Measurements from ENCODE around the gene NR2F2. TPM values are rescaled to one million over a fixed set of nuclear protein-coding genes. Genes with fewer than 3 reads are reported as not detected.

NR2F2 gene
- total and polyA plus RNA-seq, 2 donors (not counting 1 experiment from before 2014, with no cell fraction given): not detected

GRCh38 chr15:96335411-96336024 is 5.0 kb downstream of the NR2F2 start:
- Histone ChIP-seq H3K4me3 (ENCODE audit: control extremely low read depth in 1 of 5, extremely low read depth in 1 of 5, insufficient read depth in 1 of 5, low read depth in 2 of 5, low read length in 4 of 5) (no peak overlapping the region), H3K4me1 (ENCODE audit: control insufficient read depth in 2 of 2, insufficient read depth in 2 of 2, low read length in 2 of 2) (peaks cover 3 to 9% of the 10 kb centered on the region in 2 donors), H3K27me3 (replicated peaks in 1 of 4; ENCODE audit: control extremely low read depth in 1 of 4, control insufficient read depth in 3 of 4, insufficient read depth in 4 of 4, low read length in 3 of 4) (peaks cover 0 to 66% (median 26%) of the 10 kb centered on the region in 4 experiments), H3K4me2 (replicated peaks; ENCODE audit: low read depth, low read length, poor library complexity, severe bottlenecking) (no peak overlapping the region), H3K27ac (ENCODE audit: low read length in 2 of 2) (no peak overlapping the region), H3K79me2 (ENCODE audit: control insufficient read depth, insufficient read depth, low read length) (no peaks in the 10 kb centered on the region), H3K9ac (ENCODE audit: low read length) (no peak overlapping the region), H3K36me3 (replicated peaks in 1 of 2; ENCODE audit: control extremely low read depth in 1 of 2, control insufficient read depth in 1 of 2, extremely low read depth in 1 of 2, insufficient read depth in 2 of 2, low read length in 1 of 2) (no peaks in the 10 kb centered on the region), H2AFZ (ENCODE audit: insufficient read depth, low read depth, low read length, poor library complexity, severe bottlenecking) (no peak overlapping the region), H4K20me1 (ENCODE audit: control insufficient read depth, insufficient read depth, low read length, poor library complexity, severe bottlenecking) (no peaks in the 10 kb centered on the region), H3K9me3 (ENCODE audit: control extremely low read depth in 1 of 3, control insufficient read depth in 2 of 3, insufficient read depth in 1 of 3, low read length in 2 of 3) (peaks cover 0 to 34% (median 0%) of the 10 kb centered on the region in 3 donors)
- POLR2A ChIA-PET: no interaction called here
- CTCF ChIA-PET: no interaction called here
- ATAC-seq (ENCODE audit: low read depth) (no peak), DNase-seq (no peak)
- TF ChIP-seq CTCF (IDR thresholded peaks at IDR 0.05): no peak
- no peak for TF ChIP-seq EZH2 (IDR thresholded peaks at IDR 0.05; ENCODE audit: borderline replicate concordance, insufficient read depth, low read depth, low read length, poor library complexity, severe bottlenecking)
- intact Hi-C loops (cut with micrococcal nuclease): no loop called here
- 20% methylated on average over 2 of the region's 6 CpGs for WGBS (ENCODE audit: insufficient coverage)
- peaks cover 10% of the 10 kb centered on the region for H3K4me1 Mint-ChIP-seq
- H3K9me3 Mint-ChIP-seq (ENCODE audit: insufficient read depth): no peaks in the 10 kb centered on the region
- H3K27me3 Mint-ChIP-seq: peaks cover 66% of the 10 kb centered on the region
- H3K27ac Mint-ChIP-seq: no peak overlapping the region
- H3K4me3 Mint-ChIP-seq: no peak overlapping the region

GRCh38 chr15:96336108-96336595 is 5.7 kb downstream of the NR2F2 start:
- Mint-ChIP-seq H3K27ac (no peak overlapping the region), H3K4me3 (no peak overlapping the region), H3K4me1 (peaks cover 6% of the 10 kb centered on the region), H3K27me3 (peaks cover 64% of the 10 kb centered on the region), H3K9me3 (ENCODE audit: insufficient read depth) (no peaks in the 10 kb centered on the region)
- CTCF ChIA-PET: no interaction called here
- Histone ChIP-seq H3K4me1 (ENCODE audit: control insufficient read depth in 2 of 2, insufficient read depth in 2 of 2, low read length in 2 of 2) (peaks cover 0 to 9% of the 10 kb centered on the region in 2 donors), H3K4me2 (replicated peaks; ENCODE audit: low read depth, low read length, poor library complexity, severe bottlenecking) (no peak overlapping the region), H3K36me3 (replicated peaks in 1 of 2; ENCODE audit: control extremely low read depth in 1 of 2, control insufficient read depth in 1 of 2, extremely low read depth in 1 of 2, insufficient read depth in 2 of 2, low read length in 1 of 2) (no peaks in the 10 kb centered on the region), H3K9ac (ENCODE audit: low read length) (no peak overlapping the region), H3K9me3 (ENCODE audit: control extremely low read depth in 1 of 3, control insufficient read depth in 2 of 3, insufficient read depth in 1 of 3, low read length in 2 of 3) (peaks cover 0 to 36% (median 0%) of the 10 kb centered on the region in 3 donors), H2AFZ (ENCODE audit: insufficient read depth, low read depth, low read length, poor library complexity, severe bottlenecking) (no peak overlapping the region), H4K20me1 (ENCODE audit: control insufficient read depth, insufficient read depth, low read length, poor library complexity, severe bottlenecking) (no peaks in the 10 kb centered on the region), H3K27ac (ENCODE audit: low read length in 2 of 2) (no peak overlapping the region), H3K79me2 (ENCODE audit: control insufficient read depth, insufficient read depth, low read length) (no peaks in the 10 kb centered on the region), H3K27me3 (replicated peaks in 1 of 4; ENCODE audit: control extremely low read depth in 1 of 4, control insufficient read depth in 3 of 4, insufficient read depth in 4 of 4, low read length in 3 of 4) (peaks cover 0 to 68% (median 28%) of the 10 kb centered on the region in 4 experiments), H3K4me3 (ENCODE audit: control extremely low read depth in 1 of 5, extremely low read depth in 1 of 5, insufficient read depth in 1 of 5, low read depth in 2 of 5, low read length in 4 of 5) (no peak overlapping the region)
- TF ChIP-seq CTCF (IDR thresholded peaks at IDR 0.05): no peak
- TF ChIP-seq EZH2 (IDR thresholded peaks at IDR 0.05; ENCODE audit: borderline replicate concordance, insufficient read depth, low read depth, low read length, poor library complexity, severe bottlenecking): no peak
- 6% methylated on average over 3 of the region's 7 CpGs for WGBS (ENCODE audit: insufficient coverage)
- POLR2A ChIA-PET: no interaction called here
- DNase-seq (no peak), ATAC-seq (ENCODE audit: low read depth) (no peak)
- intact Hi-C loops (cut with micrococcal nuclease): no loop called here
